Skin of body (tissue), 2 donors: ENCODE data around the gene SP3. TPM values are rescaled to one million over a fixed set of nuclear protein-coding genes. Genes with fewer than 3 reads are reported as not detected.

Source experiments
- DNase-seq: peaks from one replicate; lab custom pipeline; 2025; lab: John Stamatoyannopoulos, UW
- total RNA-seq: library from RNA; depleted of rRNA; stranded (reverse); fragments of >200 nt; gene quantifications from one replicate; pipeline ENCODE4 v1.2.3, GENCODE V29; 2014

Gene SP3
- total RNA-seq, 1 donor from 2014 or later: 151 TPM

GRCh38 chr2:173943738-173944137 lies 21.4 kb downstream of the SP3 start:
- DNase-seq: no peak

GRCh38 chr2:173942861-173943523 lies 22.2 kb downstream of the SP3 start:
- DNase-seq: no peak

- no peak for DNase-seq
Observed at GRCh38 chr2:173941567-173941966, 23.6 kb downstream of the SP3 start.

- DNase-seq: no peak
Observed at GRCh38 chr2:173940208-173941020, 24.8 kb downstream of the SP3 start.

- DNase-seq: no peak
Observed at GRCh38 chr2:173938700-173939384, 26.3 kb downstream of the SP3 start.

- DNase-seq: no peak
Observed at GRCh38 chr2:173935305-173935704, 29.9 kb downstream of the SP3 start.

- no peak for DNase-seq
Observed at GRCh38 chr2:173934895-173935294, 30.3 kb downstream of the SP3 start.

GRCh38 chr2:173931751-173932150 lies 33.4 kb downstream of the SP3 start:
- no peak for DNase-seq

GRCh38 chr2:173929441-173929840 lies 35.7 kb downstream of the SP3 start:
- DNase-seq: no peak

- no peak for DNase-seq
Observed at GRCh38 chr2:173926875-173927274, 38.3 kb downstream of the SP3 start.

GRCh38 chr2:173924285-173924684 lies 40.9 kb downstream of the SP3 start:
- no peak for DNase-seq

GRCh38 chr2:173922760-173923159 lies 42.4 kb downstream of the SP3 start:
- no peak for DNase-seq

- no peak for DNase-seq
Observed at GRCh38 chr2:173922068-173922467, 43.1 kb downstream of the SP3 start.

- DNase-seq: no peak
Observed at GRCh38 chr2:173914055-173914927, 50.9 kb downstream of the SP3 start.

- no peak for DNase-seq
Observed at GRCh38 chr2:173909846-173910245, 55.3 kb downstream of the SP3 start.

- DNase-seq: no peak
Observed at GRCh38 chr2:173906626-173907025, 58.5 kb downstream of the SP3 start.

GRCh38 chr2:173903601-173904394 lies 61.4 kb downstream of the SP3 start:
- no peak for DNase-seq

GRCh38 chr2:173898996-173899395 lies 66.2 kb downstream of the SP3 start:
- DNase-seq: no peak

- DNase-seq: no peak
Observed at GRCh38 chr2:173898178-173898668, 67.0 kb downstream of the SP3 start.

GRCh38 chr2:173896755-173897154 lies 68.4 kb downstream of the SP3 start:
- no peak for DNase-seq
